Keratinocyte (primary cell): ENCODE measurements around the gene SRL.

Experiments used
- CTCF ChIP-seq, 3 experiments: IDR thresholded peaks in 1 of 3; conservative IDR thresholded peaks in 1 of 3; optimal IDR thresholded peaks in 1 of 3; 2 replicates in 2 of 3; 3 replicates in 1 of 3; pipeline versions ENCODE3 to v1.5.1; 2011; ENCODE audit warnings: low read length in 3 of 3, mild to moderate bottlenecking in 3 of 3, moderate library complexity in 2 of 3, control low read depth in 1 of 3, inconsistent platforms in 1 of 3; ENCODE audit not compliant: insufficient read depth in 2 of 3; ENCODE audit errors: extremely low read depth in 1 of 3
- EZH2 ChIP-seq: IDR thresholded peaks from one replicate; pipeline ENCODE4 v1.6.1; 2012; ENCODE audit warnings: inconsistent platforms, mild to moderate bottlenecking, low read length, moderate library complexity

GRCh38 chr16:4207229-4207628 is 34.7 kb downstream of the SRL start:
- no peak for TF ChIP-seq CTCF (optimal IDR thresholded peaks at IDR 0.05 in 1 of 3, IDR thresholded peaks at IDR 0.05 in 1 of 3, conservative IDR thresholded peaks at IDR 0.05 in 1 of 3; ENCODE audit: extremely low read depth in 1 of 3, insufficient read depth in 2 of 3, low read length in 3 of 3)
- TF ChIP-seq EZH2, result no peak
